HepG2 (cell line): ENCODE data around the gene TMEM229A. TPM values are rescaled to one million over a fixed set of nuclear protein-coding genes. Genes with fewer than 3 reads are reported as not detected.

Experiments
- ATAC-seq: fragments of 200-7000 bp; cut with Tn5 transposase; 3 replicates; pipeline ENCODE4 v1.9.1; 2020; ENCODE audit warnings: mild to moderate bottlenecking, moderate library complexity
- BruUV-seq: library from RNA; stranded (reverse); fragments of 400-500 nt; replicated peaks from 2 replicates; lab custom pipeline; 2021; lab: Mats Ljungman, UMichigan
- CTCF ChIA-PET: fragments of 300-600 bp; formaldehyde crosslinking; extraction: SDS; loops from one replicate; lab custom pipeline; 2021; ENCODE audit warnings: low total read pairs, inconsistent platforms, low intra/inter-chr PET ratio; lab: Yijun Ruan, JAX
- POLR2A ChIA-PET: fragments of 350-600 bp; sonication (Branson Sonifier 250); formaldehyde crosslinking; loops from one replicate; lab custom pipeline; 2020; ENCODE audit warnings: antibody characterized with exemption, inconsistent platforms; lab: Yijun Ruan, JAX
- DNase-seq: peaks from one replicate; pipeline ENCODE4 v3.0.0-alpha.2; 2015; ENCODE audit warnings: low spot score
- FAIRE-seq: peaks from 3 replicates; lab custom pipeline; 2011; peaks lifted over from hg19 to GRCh38; lab: Jason Lieb, UNC
- H2AFZ ChIP-seq: one replicate; pipeline ENCODE4 v1.6.1; 2011; ENCODE audit warnings: low read length, inconsistent platforms
- H3K27ac ChIP-seq: fragments of 300-600 bp; 3 replicates; pipeline ENCODE4 v1.8.0; 2011; ENCODE audit warnings: mixed run types, mild to moderate bottlenecking, mixed read lengths, low read length, inconsistent platforms; ENCODE audit not compliant: insufficient read depth; ENCODE audit errors: extremely low read length
- H3K27me3 ChIP-seq, 2 experiments: fragments of 200-600 bp in 1 of 2; 2 replicates in 1 of 2; 3 replicates in 1 of 2; pipeline versions ENCODE4 v1.6.0 to v1.8.0; 2011; ENCODE audit warnings: low read length in 2 of 2, mild to moderate bottlenecking in 2 of 2, moderate library complexity in 2 of 2, inconsistent platforms in 1 of 2; ENCODE audit not compliant: insufficient read depth in 2 of 2, control insufficient read depth in 1 of 2
- H3K36me3 ChIP-seq, 2 experiments: fragments of 200-600 bp in 1 of 2; replicated peaks in 1 of 2; 2 replicates in 1 of 2; 3 replicates in 1 of 2; pipeline versions ENCODE4 v1.5.1 to v1.8.0; 2011; ENCODE audit warnings: low read length in 2 of 2, inconsistent platforms in 1 of 2; ENCODE audit not compliant: insufficient read depth in 2 of 2, control insufficient read depth in 1 of 2
- H3K4me1 ChIP-seq: 2 replicates; pipeline ENCODE4 v1.5.1; 2012; ENCODE audit warnings: low read length, inconsistent platforms; ENCODE audit not compliant: insufficient read depth
- H3K4me2 ChIP-seq: 2 replicates; pipeline ENCODE4 v1.6.0; 2011; ENCODE audit warnings: low read depth, low read length, inconsistent platforms
- H3K4me3 ChIP-seq, 3 experiments: fragments of 200-600 bp in 1 of 3; sonication (generic), shearing (Covaris generic) in 1 of 3; replicated peaks in 1 of 3; 2 replicates each; pipeline ENCODE4 v1.5.1; 2011 to 2016; ENCODE audit warnings: low read length in 3 of 3, inconsistent platforms in 2 of 3, low read depth in 2 of 3, mild to moderate bottlenecking in 2 of 3, control low read depth in 1 of 3, mixed read lengths in 1 of 3; ENCODE audit not compliant: insufficient read depth in 1 of 3
- H3K79me2 ChIP-seq: one replicate; pipeline ENCODE4 v1.6.1; 2011; ENCODE audit warnings: low read length, inconsistent platforms; ENCODE audit not compliant: insufficient read depth
- H3K9ac ChIP-seq: 2 replicates; pipeline ENCODE4 v1.6.0; 2011; ENCODE audit warnings: mild to moderate bottlenecking, low read depth, low read length, inconsistent platforms; ENCODE audit not compliant: insufficient read depth
- H3K9me3 ChIP-seq: 2 replicates; pipeline ENCODE4 v1.5.1; 2012; ENCODE audit warnings: mild to moderate bottlenecking, low read length
- H4K20me1 ChIP-seq: 2 replicates; pipeline ENCODE4 v1.6.0; 2011; ENCODE audit warnings: inconsistent platforms, mild to moderate bottlenecking, low read length, moderate library complexity; ENCODE audit not compliant: insufficient read depth
- ARID2 ChIP-seq: sonication (generic); formaldehyde crosslinking; IDR thresholded peaks from 2 replicates; pipeline ENCODE4 v1.8.1; 2022; ENCODE audit warnings: mild to moderate bottlenecking, missing genetic modification reagents, borderline replicate concordance
- JARID2 ChIP-seq: sonication (generic); formaldehyde crosslinking; IDR thresholded peaks from 2 replicates; pipeline ENCODE4 v1.8.1; 2023; ENCODE audit warnings: missing genetic modification reagents, inconsistent platforms; ENCODE audit not compliant: insufficient replicate concordance
- NCOA5 ChIP-seq: sonication (generic); formaldehyde crosslinking; IDR thresholded peaks from 2 replicates; pipeline ENCODE4 v1.4.0; 2020; ENCODE audit warnings: missing genetic modification reagents
- PCBP2 ChIP-seq: fragments of 200-400 bp; formaldehyde crosslinking; optimal IDR thresholded peaks from 2 replicates; pipeline ENCODE3; 2018; ENCODE audit warnings: low read length, low read depth; ENCODE audit not compliant: poor library complexity, severe bottlenecking
- SMC3 ChIP-seq: IDR thresholded peaks from 2 replicates; pipeline ENCODE4 v1.6.1; 2011; ENCODE audit warnings: low read length, improper control_type of control experiment
- ZFP36L1 ChIP-seq: sonication (generic); formaldehyde crosslinking; IDR thresholded peaks from 2 replicates; pipeline ENCODE4 v1.8.0; 2022; ENCODE audit warnings: mild to moderate bottlenecking, missing genetic modification reagents, moderate library complexity
- ZFP36L2 ChIP-seq: sonication (generic); formaldehyde crosslinking; IDR thresholded peaks from 2 replicates; pipeline ENCODE4 v1.4.0; 2020; ENCODE audit warnings: missing genetic modification reagents
- ZMYM2 ChIP-seq: sonication (generic); formaldehyde crosslinking; IDR thresholded peaks from 2 replicates; pipeline ENCODE4 v1.8.0; 2022; ENCODE audit warnings: mild to moderate bottlenecking, missing genetic modification reagents
- ZNF777 ChIP-seq: sonication (generic); formaldehyde crosslinking; IDR thresholded peaks from 2 replicates; pipeline ENCODE4 v1.4.0; 2020; ENCODE audit warnings: missing genetic modification reagents
- ZNF841 ChIP-seq: sonication (generic); formaldehyde crosslinking; IDR thresholded peaks from 2 replicates; pipeline ENCODE4 v1.8.1; 2023; ENCODE audit warnings: missing genetic modification reagents, borderline replicate concordance
- WGBS: methylation state at CpG from one replicate; pipeline ENCODE4 v1.1.6; 2017; ENCODE audit warnings: low lambda C conversion rate; 5-methylcytosine and 5-hydroxymethylcytosine counted together
- in situ Hi-C: cut with HindIII; loops from 2 replicates; pipeline ENCODE4 v1.10.0; 2017; ENCODE audit warnings: low pct_unique_long_range_greater_than_20kb; ENCODE audit not compliant: extremely low pct_ligation_motif_present
- intact Hi-C: fragments of 100-400 bp; cut with micrococcal nuclease; formaldehyde crosslinking; loops from one replicate; pipeline ENCODE4 v1.10.0; 2022; ENCODE audit not compliant: unreplicated experiment
- polyA plus RNA-seq, 8 experiments: library from polyadenylated mRNA; depleted of rRNA in 3 of 8; stranded (reverse) in 7 of 8; unstranded in 1 of 8; fragments of >200 nt; fragmentation: Illumina TruSeq in 4 of 8; extraction: Trizol in 4 of 8; gene quantifications; 2 replicates each; pipeline versions ENCODE4 v1.2.1 to v1.2.3, GENCODE V29; 2011 to 2016; ENCODE audit warnings: low read depth in 4 of 8, missing spikeins in 1 of 8, mixed read lengths in 1 of 8; ENCODE audit not compliant: insufficient read depth in 1 of 8
- total RNA-seq, 5 experiments: library from RNA; depleted of rRNA; stranded (reverse); fragments of >200 nt; fragmentation: Illumina TruSeq; extraction: Trizol; gene quantifications; 2 replicates each; pipeline ENCODE4 v1.2.3, GENCODE V29; 2016; ENCODE audit warnings: low read depth in 1 of 5
- TF ChIP-seq, protein P1 (sequence below): IDR thresholded peaks from 2 replicates; pipeline ENCODE4 v1.6.1; 2016; ENCODE audit warnings: missing compliant biosample characterization, missing genetic modification reagents, borderline replicate concordance

The TMEM229A gene
- total and polyA plus RNA-seq, 2 of the 13 experiments (the other 11 are each of a cell fraction or from before 2014, with no cell fraction given) = not detected

GRCh38 chr7:123993996-123994395 is 38.9 kb downstream of the TMEM229A start:
- no peak overlapping the region for H3K4me2 ChIP-seq
- no peaks in the 10 kb centered on the region for H3K4me1 ChIP-seq
- H3K27ac ChIP-seq = no peak overlapping the region
- no TSS peak for BruUV-seq
- intact Hi-C loops = no loop called here
- 5% methylated on average over 2 of the region's 2 CpGs for WGBS
- DNase-seq (no peak), ATAC-seq (no peak), FAIRE-seq (no peak)
- no peaks in the 10 kb centered on the region for H3K79me2 ChIP-seq
- no peaks in the 10 kb centered on the region for H4K20me1 ChIP-seq
- no peak overlapping the region for H3K9ac ChIP-seq
- in situ Hi-C loops = no loop called here
- H3K9me3 ChIP-seq = no peaks in the 10 kb centered on the region
- POLR2A ChIA-PET = no interaction called here
- TF ChIP-seq ZFP36L2 = no peak
- TF ChIP-seq NCOA5 (CRISPR knock-in tag) = no peak
- no peak for TF ChIP-seq ZFP36L1 (CRISPR knock-in tag)
- TF ChIP-seq ARID2 (CRISPR knock-in tag) = no peak
- TF ChIP-seq JARID2 (CRISPR knock-in tag) = no peak
- no peak for TF ChIP-seq ZNF841 (CRISPR knock-in tag)
- no peak for TF ChIP-seq ZNF777 (CRISPR knock-in tag)
- no peak for TF ChIP-seq PCBP2
- no peak for TF ChIP-seq SMC3
- TF ChIP-seq, protein P1, sequence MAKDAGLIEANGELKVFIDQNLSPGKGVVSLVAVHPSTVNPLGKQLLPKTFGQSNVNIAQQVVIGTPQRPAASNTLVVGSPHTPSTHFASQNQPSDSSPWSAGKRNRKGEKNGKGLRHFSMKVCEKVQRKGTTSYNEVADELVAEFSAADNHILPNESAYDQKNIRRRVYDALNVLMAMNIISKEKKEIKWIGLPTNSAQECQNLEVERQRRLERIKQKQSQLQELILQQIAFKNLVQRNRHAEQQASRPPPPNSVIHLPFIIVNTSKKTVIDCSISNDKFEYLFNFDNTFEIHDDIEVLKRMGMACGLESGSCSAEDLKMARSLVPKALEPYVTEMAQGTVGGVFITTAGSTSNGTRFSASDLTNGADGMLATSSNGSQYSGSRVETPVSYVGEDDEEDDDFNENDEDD (CRISPR knock-in tag) = no peak
- TF ChIP-seq ZMYM2 (CRISPR knock-in tag) = no peak
- no peak overlapping the region for H3K4me3 ChIP-seq
- CTCF ChIA-PET = no interaction called here
- H3K36me3 ChIP-seq = no peaks in the 10 kb centered on the region
- H3K27me3 ChIP-seq = no peaks in the 10 kb centered on the region; a peak in 1 of 5 replicates
- H2AFZ ChIP-seq = no peak overlapping the region
